Naive thymus-derived CD4-positive, alpha-beta T cell (primary cell): ENCODE results near the gene RAD21L1. TPM values are rescaled to one million over a fixed set of nuclear protein-coding genes. Genes with fewer than 3 reads are reported as not detected.

Experiments used
- ATAC-seq: fragments of 150-1000 bp; cut with Tn5 transposase; 2 replicates; pipeline ENCODE4 v1.10.0; 2021; ENCODE audit warnings: mild to moderate bottlenecking, moderate library complexity
- CTCF ChIA-PET: fragments of 350-600 bp; sonication (Branson Sonifier 250); formaldehyde crosslinking; loops from one replicate; lab custom pipeline; 2021; ENCODE audit warnings: antibody characterized with exemption; lab: Charles Lee
- POLR2A ChIA-PET: fragments of 350-600 bp; sonication (Branson Sonifier 250); formaldehyde crosslinking; loops from one replicate; lab custom pipeline; 2021; ENCODE audit warnings: antibody characterized with exemption, inconsistent platforms; lab: Charles Lee
- DNase-seq, 9 donors: peaks; one replicate each; pipeline versions ENCODE4 v3.0.0 to v3.0.0-alpha.2; 2020 to 2022; ENCODE audit warnings: mixed read lengths in 1 of 9
- H3K27ac ChIP-seq: one replicate; pipeline ENCODE4 v1.7.0; 2013; ENCODE audit warnings: mild to moderate bottlenecking, low read depth, low read length, moderate library complexity
- H3K27me3 ChIP-seq, 2 donors: one replicate each; pipeline ENCODE4 v1.7.0; 2013; ENCODE audit warnings: low read length in 2 of 2, mild to moderate bottlenecking in 2 of 2, moderate library complexity in 2 of 2; ENCODE audit not compliant: control insufficient read depth in 2 of 2, insufficient read depth in 2 of 2
- H3K36me3 ChIP-seq, 3 experiments: 1 replicate in 2 of 3; 2 replicates in 1 of 3; pipeline ENCODE4 v1.7.0; 2013; ENCODE audit warnings: low read length in 3 of 3, mild to moderate bottlenecking in 3 of 3, moderate library complexity in 1 of 3; ENCODE audit not compliant: insufficient read depth in 3 of 3, control insufficient read depth in 2 of 3
- H3K4me1 ChIP-seq, 2 donors: one replicate each; pipeline ENCODE4 v1.7.0; 2013; ENCODE audit warnings: low read length in 2 of 2, mild to moderate bottlenecking in 2 of 2, moderate library complexity in 1 of 2; ENCODE audit not compliant: control insufficient read depth in 2 of 2, insufficient read depth in 2 of 2
- H3K4me3 ChIP-seq: 2 replicates; pipeline ENCODE4 v1.7.0; 2013; ENCODE audit warnings: mild to moderate bottlenecking, low read length
- H3K9me3 ChIP-seq, 3 experiments: 1 replicate in 2 of 3; 2 replicates in 1 of 3; pipeline ENCODE4 v1.7.0; 2013; ENCODE audit warnings: low read length in 3 of 3; ENCODE audit not compliant: control insufficient read depth in 2 of 3
- H3K27ac Mint-ChIP-seq, 9 donors: one replicate each; pipeline ENCODE4 v1.8.0; 2020 to 2022; ENCODE audit warnings: mixed read lengths in 9 of 9, mild to moderate bottlenecking in 8 of 9, moderate library complexity in 5 of 9, inconsistent platforms in 2 of 9
- H3K27me3 Mint-ChIP-seq, 5 donors: one replicate each; pipeline ENCODE4 v1.8.0; 2021 to 2022; ENCODE audit warnings: mixed read lengths in 5 of 5, mild to moderate bottlenecking in 1 of 5
- H3K36me3 Mint-ChIP-seq, 5 donors: one replicate each; pipeline ENCODE4 v1.8.0; 2020 to 2022; ENCODE audit warnings: mixed read lengths in 5 of 5, mild to moderate bottlenecking in 3 of 5, inconsistent platforms in 1 of 5
- H3K4me1 Mint-ChIP-seq, 7 donors: one replicate each; pipeline ENCODE4 v1.8.0; 2020 to 2022; ENCODE audit warnings: mixed read lengths in 7 of 7, mild to moderate bottlenecking in 3 of 7, inconsistent platforms in 1 of 7
- H3K4me3 Mint-ChIP-seq, 10 donors: one replicate each; pipeline ENCODE4 v1.8.0; 2020 to 2022; ENCODE audit warnings: mild to moderate bottlenecking in 10 of 10, mixed read lengths in 10 of 10, moderate library complexity in 6 of 10, inconsistent platforms in 2 of 10
- H3K9me3 Mint-ChIP-seq, 11 donors: one replicate each; pipeline ENCODE4 v1.8.0; 2020 to 2022; ENCODE audit warnings: mixed read lengths in 11 of 11, mild to moderate bottlenecking in 4 of 11, inconsistent platforms in 1 of 11, moderate library complexity in 1 of 11
- intact Hi-C, 2 donors: fragments of 100-400 bp; cut with micrococcal nuclease; formaldehyde crosslinking; loops; one replicate each; pipeline ENCODE4 v1.15.1; 2023
- polyA plus RNA-seq, 2 donors: library from polyadenylated mRNA; unstranded; fragments of 300-500 nt; fragmentation: Illumina TruSeq; gene quantifications; one replicate each; pipeline ENCODE4 v1.2.3, GENCODE V29; 2021
- total RNA-seq, 6 experiments: library from RNA in 5 of 6; stranded (reverse) in 5 of 6; gene quantifications; 1 replicate in 5 of 6; 2 replicates in 1 of 6; pipeline ENCODE4 v1.2.3 and lab custom pipeline; 2021 to 2026

Gene RAD21L1
- total and polyA plus RNA-seq, 7 experiments from 2014 or later: 0.48 to 0.81 (median 0.61) TPM; not detected in 3

GRCh38 chr20:1267161-1267560 lies 41.3 kb downstream of the RAD21L1 start:
- peaks cover 0 to 13% (median 4%) of the 10 kb centered on the region in 5 donors for H3K36me3 Mint-ChIP-seq
- H3K9me3 ChIP-seq: no peaks in the 10 kb centered on the region
- intact Hi-C loops: loop anchor here (2.0 kb wide), 5 partner anchors 20 to 148 kb away; partner anchors contain the start of gene PSMF1 (in 1 of the 2)
- ATAC-seq (no peak), DNase-seq (no peak)
- peaks cover 0 to 8% (median 1%) of the 10 kb centered on the region in 11 donors for H3K9me3 Mint-ChIP-seq
- H3K27ac Mint-ChIP-seq: peak overlapping the region in 8 of 9 donors; percentile 62 to 93 (median 82)
- H3K36me3 ChIP-seq: peaks cover 0 to 22% (median 0%) of the 10 kb centered on the region in 3 experiments
- peaks cover 26 to 93% (median 89%) of the 10 kb centered on the region in 7 donors for H3K4me1 Mint-ChIP-seq
- POLR2A ChIA-PET: interaction anchor here (0.6 to 6.0 kb wide), 8 partner anchors 8 to 1470 kb away, joined by 4 to 74 read pairs (median 8); no protein-coding TSS in a partner anchor
- H3K4me1 ChIP-seq: peaks cover 9 to 62% of the 10 kb centered on the region in 2 donors
- peak overlapping the region; percentile 66 for H3K4me3 ChIP-seq
- CTCF ChIA-PET: interaction anchor here (0.9 to 1.2 kb wide), 2 partner anchors 19 to 54 kb away, joined by 3 to 5 read pairs; no protein-coding TSS in a partner anchor
- H3K27me3 Mint-ChIP-seq: peaks cover 0 to 4% (median 0%) of the 10 kb centered on the region in 5 donors
- no peaks in the 10 kb centered on the region for H3K27me3 ChIP-seq
- H3K27ac ChIP-seq: peak overlapping the region; percentile 88
- H3K4me3 Mint-ChIP-seq: peak overlapping the region; percentile 76 to 99 (median 92)

GRCh38 chr20:1267809-1268374 lies 42.0 kb downstream of the RAD21L1 start:
- Mint-ChIP-seq H3K36me3 (peaks cover 0 to 13% (median 0%) of the 10 kb centered on the region in 5 donors), H3K4me3 (peak overlapping the region; percentile 76 to 99 (median 92)), H3K9me3 (peaks cover 0 to 3% (median 0%) of the 10 kb centered on the region in 11 donors), H3K27ac (peak overlapping the region in 8 of 9 donors; percentile 62 to 93 (median 82)), H3K27me3 (peaks cover 0 to 4% (median 0%) of the 10 kb centered on the region in 5 donors), H3K4me1 (peaks cover 26 to 94% (median 91%) of the 10 kb centered on the region in 7 donors)
- Histone ChIP-seq H3K27me3 (no peaks in the 10 kb centered on the region), H3K36me3 (peaks cover 0 to 22% (median 0%) of the 10 kb centered on the region in 3 experiments), H3K4me3 (no peak overlapping the region), H3K9me3 (no peaks in the 10 kb centered on the region), H3K4me1 (peaks cover 9 to 67% of the 10 kb centered on the region in 2 donors), H3K27ac (peak overlapping the region; percentile 88)
- ChIA-PET POLR2A (interaction anchor here (0.6 to 6.0 kb wide), 5 partner anchors 8 to 145 kb away, joined by 3 to 74 read pairs (median 9); no protein-coding TSS in a partner anchor), CTCF (interaction anchor here (0.9 kb wide), 1 partner anchor 54 kb away, joined by 3 read pairs; no protein-coding TSS in a partner anchor)
- intact Hi-C loops: loop anchor here (2.0 kb wide), 5 partner anchors 19 to 149 kb away; partner anchors contain the start of gene PSMF1 (in 1 of the 2)
- ATAC-seq (no peak), DNase-seq (no peak)

GRCh38 chr20:1269235-1269634 lies 43.4 kb downstream of the RAD21L1 start:
- CTCF ChIA-PET: no interaction called here
- H3K27ac Mint-ChIP-seq: peak overlapping the region in 7 of 9 donors; percentile 37 to 93 (median 66)
- POLR2A ChIA-PET: interaction anchor here (1.3 kb wide), 1 partner anchor 11 kb away, joined by 7 read pairs; no protein-coding TSS in a partner anchor
- no peak for ATAC-seq
- peak overlapping the region in 4 of 10 donors; percentile 44 to 93 (median 70) for H3K4me3 Mint-ChIP-seq
- H3K36me3 ChIP-seq: peaks cover 0 to 22% (median 0%) of the 10 kb centered on the region in 3 experiments
- peaks cover 0 to 13% (median 0%) of the 10 kb centered on the region in 5 donors for H3K36me3 Mint-ChIP-seq
- intact Hi-C loops: no loop called here
- H3K4me1 ChIP-seq: peaks cover 9 to 60% of the 10 kb centered on the region in 2 donors
- H3K9me3 Mint-ChIP-seq: no peaks in the 10 kb centered on the region
- peaks cover 26 to 94% (median 90%) of the 10 kb centered on the region in 7 donors for H3K4me1 Mint-ChIP-seq
- DNase-seq: no peak
- H3K9me3 ChIP-seq: no peaks in the 10 kb centered on the region
- H3K27ac ChIP-seq: no peak overlapping the region
- H3K27me3 Mint-ChIP-seq: peaks cover 0 to 4% (median 0%) of the 10 kb centered on the region in 5 donors
- H3K27me3 ChIP-seq: no peaks in the 10 kb centered on the region
- no peak overlapping the region for H3K4me3 ChIP-seq

- peaks cover 0 to 22% (median 0%) of the 10 kb centered on the region in 3 experiments for H3K36me3 ChIP-seq
- CTCF ChIA-PET: interaction anchor here (1.3 kb wide), 1 partner anchor 17 kb away, joined by 6 read pairs; no protein-coding TSS in a partner anchor
- H3K4me3 ChIP-seq: no peak overlapping the region
- Mint-ChIP-seq H3K9me3 (no peaks in the 10 kb centered on the region), H3K27me3 (peaks cover 0 to 4% (median 0%) of the 10 kb centered on the region in 5 donors), H3K27ac (peak overlapping the region in 6 of 9 donors; percentile 24 to 93 (median 74)), H3K36me3 (peaks cover 0 to 13% (median 0%) of the 10 kb centered on the region in 5 donors), H3K4me3 (peak overlapping the region in 3 of 10 donors; percentile 1 to 79 (median 22)), H3K4me1 (peaks cover 22 to 91% (median 86%) of the 10 kb centered on the region in 7 donors)
- no peaks in the 10 kb centered on the region for H3K9me3 ChIP-seq
- intact Hi-C loops: no loop called here
- no peak for ATAC-seq
- POLR2A ChIA-PET: interaction anchor here (0.8 to 2.9 kb wide), 3 partner anchors 10 to 32 kb away, joined by 3 to 9 read pairs (median 7); no protein-coding TSS in a partner anchor
- no peak overlapping the region for H3K27ac ChIP-seq
- peaks cover 9 to 55% of the 10 kb centered on the region in 2 donors for H3K4me1 ChIP-seq
- no peaks in the 10 kb centered on the region for H3K27me3 ChIP-seq
- no peak for DNase-seq
These were observed 44.0 kb downstream of the RAD21L1 start for GRCh38 chr20:1269850-1270249.

GRCh38 chr20:1272368-1273100 lies 46.7 kb downstream of the RAD21L1 start:
- ChIA-PET CTCF (interaction anchor here (0.6 to 1.1 kb wide), 2 partner anchors 9 to 11 kb away, joined by 3 read pairs; no protein-coding TSS in a partner anchor), POLR2A (interaction anchor here (1.0 to 4.0 kb wide), 7 partner anchors 9 to 28 kb away, joined by 3 to 19 read pairs (median 9); no protein-coding TSS in a partner anchor)
- no peak for DNase-seq
- intact Hi-C loops: no loop called here
- no peak overlapping the region for H3K4me3 ChIP-seq
- peaks cover 0 to 36% of the 10 kb centered on the region in 2 donors for H3K4me1 ChIP-seq
- Mint-ChIP-seq H3K4me1 (peaks cover 6 to 81% (median 74%) of the 10 kb centered on the region in 7 donors), H3K36me3 (peaks cover 0 to 13% (median 0%) of the 10 kb centered on the region in 5 donors), H3K9me3 (no peaks in the 10 kb centered on the region), H3K4me3 (peak overlapping the region in 3 of 10 donors; percentile 6 to 43 (median 40)), H3K27me3 (no peaks in the 10 kb centered on the region), H3K27ac (peak overlapping the region in 7 of 9 donors; percentile 42 to 85 (median 77))
- no peak for ATAC-seq
- H3K36me3 ChIP-seq: peaks cover 0 to 18% (median 0%) of the 10 kb centered on the region in 3 experiments
- no peaks in the 10 kb centered on the region for H3K9me3 ChIP-seq
- no peaks in the 10 kb centered on the region for H3K27me3 ChIP-seq
- H3K27ac ChIP-seq: no peak overlapping the region
